ENCODE results near the gene LRIG1.

Gene LRIG1

DNA sequence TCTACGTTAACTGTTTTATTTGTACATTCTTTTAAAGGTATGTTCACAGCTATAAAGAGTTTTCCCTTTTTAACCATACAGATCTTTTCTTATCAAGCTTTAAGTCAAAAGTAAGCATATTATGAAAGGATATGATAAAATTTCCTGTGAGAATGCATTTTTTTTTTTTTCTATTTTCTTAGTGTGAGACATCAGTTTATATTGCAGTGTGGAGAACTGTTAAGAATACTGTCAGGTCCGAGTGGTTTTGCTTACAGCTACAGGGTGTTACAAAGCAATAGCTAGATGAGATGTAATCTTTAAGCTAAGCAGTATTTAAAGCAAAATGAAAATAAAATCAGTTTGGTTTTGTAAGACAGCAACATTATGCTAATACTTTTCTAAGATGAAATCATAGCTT is 146.8 kb downstream of the LRIG1 start:
- no peak for DNase-seq (ENCODE audit: low read depth in 3 of 3)

DNA sequence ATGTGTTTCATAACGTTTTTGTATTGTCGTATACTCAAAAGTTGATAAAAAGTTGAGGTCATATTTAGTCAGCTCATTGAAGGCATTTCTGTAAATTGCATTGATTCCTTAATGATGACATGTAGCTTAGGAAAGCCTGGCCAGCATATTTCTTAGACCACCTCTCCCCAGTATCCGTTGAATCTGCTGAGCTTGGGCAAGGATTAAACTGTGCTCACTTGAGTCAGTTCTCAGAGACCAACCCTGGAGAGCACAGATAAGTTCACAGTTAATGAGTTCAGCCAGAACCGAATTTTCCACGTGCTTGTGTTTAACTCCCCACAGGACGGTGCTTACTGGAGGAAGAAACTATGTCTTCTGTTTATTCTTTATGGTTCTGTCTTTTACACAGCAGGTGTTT is 147.3 kb downstream of the LRIG1 start:
- DNase-seq (ENCODE audit: low read depth in 3 of 3), result no peak

DNA sequence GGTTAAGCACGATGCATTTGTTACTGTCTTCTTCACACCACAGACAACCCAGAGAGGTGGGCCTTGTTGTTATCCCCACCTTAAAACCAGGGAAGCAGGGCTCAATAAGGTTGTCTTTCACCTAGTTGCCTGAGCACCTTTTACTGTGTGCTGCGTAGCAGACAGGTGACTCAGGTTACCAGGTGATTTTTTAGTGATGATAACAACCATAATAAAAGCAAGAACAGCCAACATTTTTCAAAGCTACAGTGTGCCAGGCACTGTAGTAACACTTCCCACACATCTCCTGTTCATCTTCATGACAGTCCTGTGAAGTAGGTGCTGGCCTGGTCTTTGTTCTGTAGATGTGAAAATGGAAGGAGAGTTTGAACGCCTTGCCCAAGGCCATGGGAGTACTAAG is 147.8 kb downstream of the LRIG1 start:
- no peak for DNase-seq (ENCODE audit: low read depth in 3 of 3)

DNA sequence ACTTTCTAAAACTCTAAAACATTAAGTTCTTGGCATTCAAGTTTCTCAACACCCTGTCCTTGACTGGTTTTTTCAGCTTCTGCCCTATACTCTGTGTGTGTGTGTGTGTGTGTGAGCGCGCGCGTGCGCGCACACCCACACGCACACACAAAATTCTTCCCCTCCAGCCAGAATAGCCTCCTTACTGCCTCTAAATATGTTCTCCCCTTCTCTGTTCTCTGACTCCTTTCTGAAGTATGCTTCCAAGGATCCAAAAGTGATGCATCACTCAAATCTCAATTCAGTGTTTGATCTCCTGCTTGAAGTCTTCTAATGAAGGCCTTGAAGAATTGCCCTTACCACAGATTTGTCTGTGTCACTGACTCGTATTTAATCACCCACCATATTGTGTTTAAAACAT is 150.2 kb downstream of the LRIG1 start:
- no peak for DNase-seq (ENCODE audit: low read depth in 3 of 3)

DNA sequence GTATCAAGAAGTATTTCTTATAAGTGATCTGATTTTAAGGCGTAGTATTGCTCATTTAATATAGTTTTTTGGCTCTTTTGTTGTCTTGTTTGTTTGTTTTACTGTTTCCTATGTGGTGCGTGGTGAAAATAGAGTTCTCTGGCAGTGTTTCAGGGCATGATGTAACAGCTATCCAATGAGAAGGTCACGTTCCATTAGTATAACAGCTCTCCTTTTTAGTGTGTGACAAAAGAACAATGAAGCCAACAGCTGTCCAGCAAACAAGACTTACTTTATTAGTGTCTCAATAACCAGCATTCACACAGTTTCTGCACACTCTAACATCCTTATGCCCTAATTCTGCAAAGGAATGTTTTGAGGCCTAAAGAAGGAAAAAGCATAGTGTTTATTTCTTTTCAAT is 152.1 kb downstream of the LRIG1 start:
- no peak for DNase-seq (ENCODE audit: low read depth in 3 of 3)

DNA sequence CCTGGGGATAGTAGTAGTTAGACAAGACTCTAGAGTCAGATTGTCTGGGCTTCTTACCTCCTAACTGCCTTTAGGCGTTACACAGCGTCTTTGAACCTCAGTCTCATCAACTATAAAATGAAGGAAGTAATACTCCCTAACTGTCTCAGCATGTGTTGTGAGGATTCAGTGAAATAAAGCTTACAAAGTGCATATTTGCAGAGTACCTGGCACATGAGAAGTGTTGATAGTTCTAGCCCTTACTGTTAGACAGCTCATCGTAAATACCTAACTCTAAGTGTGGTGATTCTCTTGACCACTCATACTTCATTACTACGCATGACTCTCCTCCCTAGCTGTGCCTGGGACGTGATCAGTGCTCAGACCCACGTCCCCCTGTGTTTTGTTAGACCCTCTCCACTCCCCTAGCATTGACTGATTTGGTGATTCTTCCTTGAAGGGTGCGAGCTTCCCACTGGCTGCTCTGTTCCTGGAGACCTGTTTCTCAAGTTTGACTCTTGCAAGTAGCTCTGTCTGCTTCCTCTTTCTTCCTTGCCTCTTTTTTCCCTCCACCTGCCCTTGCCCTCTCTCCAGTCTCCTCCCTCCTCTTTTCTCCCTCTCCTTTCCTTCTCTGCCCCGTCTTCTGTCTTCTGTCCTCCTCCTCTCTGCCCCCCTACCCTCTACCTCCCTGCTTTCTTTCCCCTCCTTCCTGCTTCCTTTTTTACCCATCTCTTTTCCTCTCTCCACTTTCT is 155.8 kb downstream of the LRIG1 start:
- no peak for DNase-seq (ENCODE audit: low read depth in 3 of 3)

DNA sequence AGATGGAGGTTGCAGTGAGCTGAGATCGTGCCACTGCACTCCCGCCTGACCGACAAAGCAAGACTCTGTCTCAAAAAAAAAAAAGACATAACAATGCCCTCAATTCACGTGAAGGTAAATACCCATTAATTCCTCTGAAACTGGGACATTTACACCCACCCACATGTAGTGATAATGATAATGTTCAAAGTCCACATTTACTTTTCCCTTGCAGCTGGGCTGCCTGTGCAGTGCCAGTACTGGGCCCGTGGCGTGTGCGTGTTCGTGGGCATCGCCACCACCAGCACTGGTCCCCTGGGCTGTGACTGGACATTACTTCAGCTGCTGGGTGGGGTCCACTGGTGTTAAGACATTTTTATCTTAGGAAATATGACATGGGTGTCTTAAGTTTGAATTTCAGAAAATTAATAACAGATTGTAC is 156.4 kb downstream of the LRIG1 start:
- no peak for DNase-seq (ENCODE audit: low read depth in 3 of 3)

DNA sequence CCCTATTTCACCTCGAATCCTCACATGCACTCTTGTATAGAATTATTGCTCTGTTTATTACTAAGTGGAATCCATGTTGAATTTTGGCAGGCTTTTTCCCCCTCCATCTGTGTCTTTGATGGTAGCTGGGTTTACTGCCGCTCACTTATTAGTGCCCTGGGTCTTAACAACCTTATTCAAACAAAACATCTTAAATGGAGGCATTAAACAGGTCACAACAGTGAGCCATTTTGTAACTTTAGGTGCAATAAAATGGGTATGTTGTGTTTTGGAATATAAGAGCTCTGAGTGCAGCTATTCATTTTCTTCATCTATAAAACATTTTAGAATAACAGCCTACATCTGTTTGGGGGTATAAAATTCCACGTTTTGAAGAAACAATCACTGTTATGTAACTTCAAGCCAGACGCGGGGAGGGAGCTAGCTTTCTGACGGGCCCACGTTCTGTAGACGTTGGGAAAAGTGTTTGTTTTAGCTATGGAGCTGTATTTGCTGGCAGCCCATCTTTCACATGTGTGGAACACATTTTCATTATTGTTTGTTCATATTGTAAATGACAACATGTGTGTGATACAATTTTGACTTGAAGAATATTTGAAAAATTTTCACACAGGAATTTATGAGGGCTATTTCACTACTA is 158.0 kb downstream of the LRIG1 start:
- DNase-seq (ENCODE audit: low read depth in 3 of 3), result no peak

DNA sequence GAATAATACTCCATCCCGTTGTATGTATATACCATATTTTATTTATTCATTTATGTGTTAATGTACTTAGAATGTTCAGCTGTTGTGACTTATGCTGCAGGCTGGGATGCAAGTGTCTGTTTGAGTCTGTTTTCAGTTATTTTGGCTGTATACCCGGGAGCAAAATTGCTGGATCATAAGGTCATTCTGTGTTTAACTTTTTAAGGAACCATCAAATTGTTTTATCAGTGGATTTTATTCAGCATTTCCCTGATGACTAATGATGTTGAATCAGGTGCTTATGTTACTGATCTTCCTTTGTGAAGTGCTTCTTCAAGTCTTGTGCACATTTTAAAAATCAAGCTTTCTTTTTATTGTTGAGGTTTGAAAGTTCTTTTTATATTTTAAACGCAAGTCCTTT is 161.9 kb downstream of the LRIG1 start:
- no peak for DNase-seq (ENCODE audit: low read depth in 3 of 3)

DNA sequence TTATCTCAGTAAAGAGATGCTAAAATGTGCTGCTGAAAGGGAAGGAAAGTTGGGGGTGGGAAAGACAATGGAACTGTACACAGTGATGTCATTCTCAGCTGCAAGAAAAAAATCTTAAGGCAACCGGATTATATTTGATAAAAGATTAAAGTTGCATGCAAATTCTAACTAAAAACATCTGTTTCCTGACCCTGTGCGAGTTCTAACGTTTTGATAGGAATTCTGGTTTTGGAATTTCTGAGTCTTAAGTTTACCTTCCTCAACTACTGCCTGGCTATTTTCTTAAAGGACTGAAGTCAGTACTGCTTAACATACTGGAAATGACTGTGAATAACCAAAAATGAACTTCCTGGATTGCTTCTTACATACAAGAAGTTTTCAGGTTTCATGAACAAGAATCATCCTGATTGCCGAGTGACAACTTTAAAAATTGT is 164.5 kb downstream of the LRIG1 start:
- no peak for DNase-seq (ENCODE audit: low read depth in 3 of 3)

DNA sequence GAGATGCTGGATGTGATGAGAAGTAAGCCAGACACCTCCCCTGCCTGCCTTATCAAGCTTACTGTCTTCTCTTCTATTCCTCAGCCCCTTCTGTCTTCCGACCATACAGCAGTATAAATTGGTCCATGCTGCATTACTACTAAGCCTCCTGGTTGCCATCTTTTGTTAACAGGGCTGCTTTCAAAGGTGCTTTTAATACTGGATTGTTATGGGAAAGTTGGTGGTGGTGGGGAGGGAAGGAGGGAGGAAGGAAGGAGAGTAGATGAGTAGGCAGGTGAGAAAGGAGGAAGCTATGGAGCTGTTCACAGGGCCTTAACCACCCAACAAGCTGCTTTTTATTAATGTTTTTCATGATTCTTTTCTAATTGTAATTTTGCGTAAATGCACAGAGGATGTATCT is 165.2 kb downstream of the LRIG1 start:
- no peak for DNase-seq (ENCODE audit: low read depth in 3 of 3)

Data from stimulated activated CD4-positive, alpha-beta T cell treated with anti-CD3 and anti-CD28 coated beads, TNF-alpha, amount 100 ng/mL, for 4 hours (primary cell).